OCI-LY1 (cell line): ENCODE results near the gene H1-8.

Source experiments
- H2AFZ ChIP-seq: fragments of 200-600 bp; sonication (generic), shearing (Covaris generic); 2 replicates; pipeline ENCODE4 v1.6.0; 2014; ENCODE audit warnings: antibody characterized with exemption, mild to moderate bottlenecking, low read length
- H3F3A ChIP-seq: fragments of 200-600 bp; sonication (generic), shearing (Covaris generic); 2 replicates; pipeline ENCODE4 v1.6.0; 2014; ENCODE audit warnings: mild to moderate bottlenecking, antibody characterized with exemption, low read length, moderate library complexity; ENCODE audit not compliant: insufficient read depth
- H3K27ac ChIP-seq: fragments of 200-600 bp; sonication (generic); 2 replicates; pipeline ENCODE4 v1.5.1; 2014; ENCODE audit warnings: low read length, mixed run types, mild to moderate bottlenecking, low read depth; ENCODE audit not compliant: poor library complexity, severe bottlenecking
- H3K27me3 ChIP-seq: fragments of 200-600 bp; sonication (generic); 2 replicates; pipeline ENCODE4 v1.6.0; 2014; ENCODE audit warnings: antibody characterized with exemption, mild to moderate bottlenecking, low read length, moderate library complexity; ENCODE audit not compliant: insufficient read depth
- H3K36me3 ChIP-seq: fragments of 200-600 bp; sonication (generic); 2 replicates; pipeline ENCODE4 v1.6.1; 2014; ENCODE audit warnings: mild to moderate bottlenecking, antibody characterized with exemption, low read length, moderate library complexity, mixed read lengths; ENCODE audit not compliant: insufficient read depth
- H3K4me1 ChIP-seq: fragments of 200-600 bp; sonication (generic); 2 replicates; pipeline ENCODE4 v1.5.1; 2014; ENCODE audit warnings: mild to moderate bottlenecking, low read length, moderate library complexity; ENCODE audit not compliant: insufficient read depth, severe bottlenecking
- H3K4me2 ChIP-seq: fragments of 200-600 bp; sonication (generic), shearing (Covaris generic); 2 replicates; pipeline ENCODE4 v1.6.1; 2014; ENCODE audit warnings: low read length
- H3K4me3 ChIP-seq: fragments of 200-600 bp; sonication (generic); 2 replicates; pipeline ENCODE4 v1.5.1; 2014; ENCODE audit warnings: low read length, low read depth, mild to moderate bottlenecking, mixed read lengths; ENCODE audit not compliant: poor library complexity, severe bottlenecking
- H3K79me2 ChIP-seq: fragments of 200-600 bp; shearing (Covaris generic); 2 replicates; pipeline ENCODE4 v1.6.1; 2016; ENCODE audit warnings: mixed run types, low read length, mixed read lengths; ENCODE audit not compliant: insufficient read depth
- H3K9ac ChIP-seq: fragments of 200-600 bp; sonication (generic), shearing (Covaris generic); 2 replicates; pipeline ENCODE4 v1.6.1; 2014; ENCODE audit warnings: mild to moderate bottlenecking, low read length, mixed read lengths
- H3K9me2 ChIP-seq: fragments of 200-600 bp; sonication (generic), shearing (Covaris generic); 2 replicates; pipeline ENCODE4 v1.6.1; 2014; ENCODE audit warnings: low read depth, mild to moderate bottlenecking, low read length, mixed read lengths
- H3K9me3 ChIP-seq: fragments of 200-600 bp; shearing (Covaris generic); 2 replicates; pipeline ENCODE4 v1.6.1; 2014; ENCODE audit warnings: low read length, mixed read lengths
- H4K20me1 ChIP-seq: fragments of 200-600 bp; sonication (generic), shearing (Covaris generic); 2 replicates; pipeline ENCODE4 v1.6.0; 2016; ENCODE audit warnings: mild to moderate bottlenecking, low read length; ENCODE audit not compliant: insufficient read depth
- CTCF ChIP-seq: fragments of 200-600 bp; sonication (generic), shearing (Covaris generic); IDR thresholded peaks from 2 replicates; pipeline ENCODE4 v1.5.1; 2017; ENCODE audit warnings: mild to moderate bottlenecking, antibody characterized with exemption, low read length, moderate library complexity, mixed read lengths
- EZH2 ChIP-seq: fragments of 200-600 bp; sonication (generic), shearing (Covaris generic); IDR thresholded peaks from 2 replicates; pipeline ENCODE4 v1.8.0; 2017; ENCODE audit warnings: borderline replicate concordance, mixed run types, mild to moderate bottlenecking, antibody characterized with exemption, low read length, moderate library complexity, mixed read lengths

Gene H1-8

DNA sequence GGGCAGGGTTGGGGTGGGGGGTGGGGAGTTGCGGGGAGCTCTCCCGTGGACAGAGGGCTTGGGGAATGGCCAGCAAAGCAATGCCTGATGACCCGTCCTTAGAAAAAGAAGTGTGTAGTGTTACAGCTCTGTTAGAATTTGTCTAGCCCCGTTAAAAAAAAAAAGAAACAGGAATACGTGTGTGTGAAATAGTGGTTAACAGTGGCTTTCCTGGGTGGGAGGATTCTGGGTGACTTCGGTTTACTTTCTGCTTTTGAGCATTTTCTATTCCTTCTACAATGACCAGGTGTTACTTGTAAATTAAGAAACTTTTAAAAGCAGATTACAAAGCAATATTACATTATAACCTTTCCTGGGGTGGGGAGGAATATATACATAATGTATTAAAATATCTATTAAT lies 25.0 kb downstream of the H1-8 start:
- no peak overlapping the region for H3K9ac ChIP-seq
- H3K27me3 ChIP-seq, result peaks cover 4% of the 10 kb centered on the region; the same call in 1 of the 2 replicates
- H3K4me2 ChIP-seq, result no peak overlapping the region
- H3K27ac ChIP-seq, result no peak overlapping the region
- no peaks in the 10 kb centered on the region for H3K36me3 ChIP-seq
- no peaks in the 10 kb centered on the region for H3K9me3 ChIP-seq
- TF ChIP-seq EZH2 (no peak), CTCF (no peak)
- no peaks in the 10 kb centered on the region for H3K79me2 ChIP-seq
- H3K4me3 ChIP-seq, result no peak overlapping the region
- no peak overlapping the region for H2AFZ ChIP-seq
- H3K4me1 ChIP-seq, result no peaks in the 10 kb centered on the region
- H4K20me1 ChIP-seq, result no peaks in the 10 kb centered on the region
- no peaks in the 10 kb centered on the region for H3K9me2 ChIP-seq
- H3F3A ChIP-seq, result no peaks in the 10 kb centered on the region

DNA sequence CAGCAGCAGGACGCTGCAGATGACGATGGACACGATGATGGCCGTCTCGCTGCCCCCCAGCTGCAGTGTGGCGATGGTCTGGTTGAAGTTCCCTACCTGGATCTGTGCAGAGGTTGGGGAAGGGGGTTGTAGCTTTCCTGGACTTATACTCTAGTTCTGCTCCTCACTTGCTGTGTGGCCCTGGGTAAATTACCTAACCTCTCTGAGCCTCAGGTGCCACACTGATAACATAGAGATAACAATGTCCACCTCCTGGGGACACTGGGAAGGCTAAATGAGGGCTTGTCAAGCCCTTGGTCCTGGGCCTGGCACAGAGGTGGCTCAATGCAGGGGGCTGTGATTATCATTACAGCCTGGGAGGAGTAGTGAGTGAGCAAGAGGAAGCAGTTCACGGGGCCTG lies 26.9 kb downstream of the H1-8 start:
- H3K36me3 ChIP-seq, result no peaks in the 10 kb centered on the region
- no peak for TF ChIP-seq CTCF

GRCh38 chr3:129571605-129572547 lies 28.9 kb downstream of the H1-8 start:
- Histone ChIP-seq H3K27me3 (0 out of 2 replicates have a peak, but pooled peaks cover 4% of the 10 kb centered on the region), H3K27ac (no peak overlapping the region), H3F3A (no peaks in the 10 kb centered on the region), H3K36me3 (no peaks in the 10 kb centered on the region), H3K9me3 (no peaks in the 10 kb centered on the region), H3K4me1 (peaks cover 21% of the 10 kb centered on the region), H3K9ac (no peak overlapping the region), H3K4me3 (no peak overlapping the region), H3K9me2 (no peaks in the 10 kb centered on the region), H4K20me1 (no peaks in the 10 kb centered on the region), H3K79me2 (no peaks in the 10 kb centered on the region), H2AFZ (no peak overlapping the region), H3K4me2 (no peak overlapping the region)
- TF ChIP-seq EZH2 (no peak), CTCF (no peak)

More for the DNA sequence above, 26.9 kb downstream of the H1-8 start:
- no peak overlapping the region for H2AFZ ChIP-seq
- H3K9me3 ChIP-seq, result no peaks in the 10 kb centered on the region
- H3K4me1 ChIP-seq, result peaks cover under 1% of the 10 kb centered on the region
- H3K9me2 ChIP-seq, result no peaks in the 10 kb centered on the region
- H3K27me3 ChIP-seq, result peaks cover 4% of the 10 kb centered on the region; the same call in 1 of the 2 replicates
- no peaks in the 10 kb centered on the region for H3F3A ChIP-seq
- no peaks in the 10 kb centered on the region for H3K79me2 ChIP-seq
- no peak overlapping the region for H3K4me2 ChIP-seq
- no peak overlapping the region for H3K4me3 ChIP-seq
- H4K20me1 ChIP-seq, result no peaks in the 10 kb centered on the region
- no peak overlapping the region for H3K27ac ChIP-seq
- H3K9ac ChIP-seq, result no peak overlapping the region
